ELF-1 (cell line): ENCODE results near the gene ZNF804A.
"Not testable (repeated sequence)": the region's sequence is repeated elsewhere in the genome, so short reads cannot be mapped to it uniquely, and the experiment has no call there.

ENCODE experiments used
- DNase-seq: peaks from one replicate; pipeline ENCODE4 v3.0.0-alpha.2; 2016; ENCODE audit warnings: low read depth, low spot score

ZNF804A gene

DNA sequence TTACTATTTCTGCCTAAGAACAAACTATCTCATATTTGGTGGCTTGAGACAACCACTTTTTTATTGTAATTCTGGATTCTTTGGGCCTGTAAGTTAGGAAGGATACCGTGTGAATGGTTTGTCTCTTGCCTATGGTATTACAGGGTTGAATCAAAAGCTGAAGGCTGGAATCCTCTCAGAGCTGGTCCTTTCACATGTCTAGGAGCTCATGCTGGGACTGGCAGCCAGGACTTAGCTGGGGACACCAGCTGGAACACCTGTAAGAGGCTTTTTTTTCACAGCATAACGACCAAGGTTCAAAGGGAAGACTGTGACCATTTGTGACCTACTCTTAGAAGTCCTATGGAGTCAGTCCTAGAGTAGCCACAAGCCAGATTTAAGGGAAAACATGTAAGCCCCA, 226.3 kb downstream of the ZNF804A start:
- no peak for DNase-seq

DNA sequence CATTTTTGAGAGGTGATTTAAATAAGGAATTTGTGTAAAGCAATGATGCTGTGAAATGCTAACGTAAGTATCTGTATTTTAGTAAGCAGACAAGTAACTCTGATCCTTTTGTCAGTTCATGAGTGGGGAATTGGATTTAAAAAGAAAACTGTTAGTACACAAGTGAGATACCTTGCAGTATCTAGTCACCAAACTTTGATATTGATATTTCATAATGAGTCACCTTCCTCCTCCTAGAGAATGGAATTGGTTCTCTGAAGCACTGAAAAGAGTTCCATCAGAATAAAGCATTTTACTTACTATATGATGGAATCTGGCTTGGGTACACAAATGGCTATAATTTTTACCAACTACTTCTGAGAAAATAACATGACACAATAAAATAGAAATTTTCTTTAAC, 232.2 kb downstream of the ZNF804A start:
- no peak for DNase-seq

DNA sequence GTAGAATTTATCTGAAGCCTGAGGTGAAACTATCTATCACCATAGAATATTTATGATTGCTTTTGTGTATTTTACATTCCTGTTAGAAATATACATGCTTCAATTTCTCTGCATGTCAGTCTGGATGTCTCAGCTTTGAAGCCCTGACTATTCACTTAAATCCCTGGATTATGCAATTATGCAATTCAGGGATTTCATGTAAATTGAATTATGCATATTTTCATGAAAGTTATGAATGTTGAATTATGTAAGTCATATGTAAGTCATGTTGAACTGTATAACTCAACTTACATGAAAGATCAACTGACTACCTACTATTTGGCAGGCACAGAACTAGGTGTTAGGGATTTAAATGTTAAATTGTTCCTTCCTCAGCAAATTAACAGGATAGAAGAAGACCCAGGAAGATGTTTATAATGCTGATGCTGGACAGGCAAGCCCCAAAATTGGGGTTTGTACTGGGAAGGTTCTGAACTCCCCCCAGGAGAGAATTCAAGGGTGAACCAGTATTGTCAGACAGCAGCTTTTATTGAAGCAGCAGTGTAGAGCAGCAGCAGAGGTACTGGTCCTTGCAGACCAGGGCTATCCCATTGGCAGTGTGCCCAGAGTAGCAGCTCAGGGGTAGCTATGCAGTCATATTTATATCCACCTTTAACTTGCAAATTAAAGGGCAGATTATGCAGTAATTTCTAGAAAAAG, 236.5 kb downstream of the ZNF804A start:
- DNase-seq: no peak

DNA sequence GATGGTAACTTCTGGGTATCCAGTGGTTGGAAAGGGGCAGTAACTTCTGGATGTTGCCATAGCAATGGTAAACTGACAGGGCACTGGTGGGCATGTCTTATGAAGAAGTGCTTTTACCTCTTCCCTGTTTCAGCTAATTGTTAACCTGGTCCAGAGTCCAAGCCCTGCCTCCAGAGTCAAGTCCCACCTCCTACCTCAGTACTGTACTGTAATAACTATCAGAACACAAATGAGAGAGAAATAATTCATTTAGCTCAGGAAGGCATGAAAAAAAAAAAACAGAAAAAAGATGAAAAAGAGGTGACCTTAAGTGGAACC, 237.0 kb downstream of the ZNF804A start:
- no peak for DNase-seq

DNA sequence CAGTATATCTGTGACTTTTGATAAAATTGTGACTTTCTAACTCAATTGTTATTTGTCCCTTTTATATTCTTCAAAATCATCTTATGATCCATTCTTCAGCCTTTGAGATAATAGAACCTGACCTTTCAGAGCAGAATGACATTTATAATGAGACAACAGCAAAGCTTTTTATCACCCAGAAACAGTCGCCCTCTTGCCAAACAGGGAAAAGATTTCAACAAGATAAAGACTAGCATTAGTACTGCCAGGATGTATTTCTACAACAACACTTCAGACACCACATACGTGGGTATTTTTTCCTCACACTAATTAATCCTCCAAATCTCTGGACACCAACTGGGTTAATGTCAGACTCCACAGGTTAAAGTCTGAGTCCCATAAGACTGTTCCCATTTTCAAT, 249.0 kb downstream of the ZNF804A start:
- DNase-seq: no peak

DNA sequence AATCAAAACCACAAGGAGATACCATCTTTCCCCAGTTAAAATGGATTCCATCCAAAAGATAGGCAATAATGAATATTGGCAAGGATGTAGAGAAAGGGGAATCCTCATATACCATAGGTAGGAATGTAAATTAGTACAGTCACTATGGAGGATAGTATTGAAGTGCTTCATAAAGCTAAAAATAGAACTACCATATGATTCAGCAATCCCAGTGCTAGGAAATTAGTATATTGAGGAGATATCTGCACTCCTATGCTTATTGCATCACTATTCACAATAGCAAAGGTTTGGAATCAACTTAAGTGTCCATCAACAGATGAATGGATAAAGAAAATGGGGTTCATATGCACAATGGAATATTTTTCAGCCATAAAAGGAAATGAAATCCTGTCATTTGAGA, 251.2 kb downstream of the ZNF804A start:
- DNase-seq: no peak

DNA sequence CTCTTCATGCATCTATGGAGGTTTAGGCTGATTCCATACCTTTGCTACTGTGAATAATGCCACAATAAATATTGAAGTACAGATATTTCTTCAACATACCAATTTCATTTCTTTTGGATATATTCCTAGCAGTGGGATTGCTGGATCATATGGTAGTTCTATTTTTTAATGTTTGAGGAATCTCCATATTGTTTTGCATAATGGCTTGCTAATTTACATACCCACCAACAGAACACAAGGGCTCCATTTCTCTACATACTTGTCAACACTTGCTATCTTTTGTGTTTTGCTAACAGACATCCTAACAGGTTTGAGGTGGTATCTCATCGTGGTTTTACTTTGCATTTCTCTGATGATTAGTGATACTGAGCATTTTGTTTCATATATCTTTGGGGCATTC, 253.2 kb downstream of the ZNF804A start:
- no peak for DNase-seq

DNA sequence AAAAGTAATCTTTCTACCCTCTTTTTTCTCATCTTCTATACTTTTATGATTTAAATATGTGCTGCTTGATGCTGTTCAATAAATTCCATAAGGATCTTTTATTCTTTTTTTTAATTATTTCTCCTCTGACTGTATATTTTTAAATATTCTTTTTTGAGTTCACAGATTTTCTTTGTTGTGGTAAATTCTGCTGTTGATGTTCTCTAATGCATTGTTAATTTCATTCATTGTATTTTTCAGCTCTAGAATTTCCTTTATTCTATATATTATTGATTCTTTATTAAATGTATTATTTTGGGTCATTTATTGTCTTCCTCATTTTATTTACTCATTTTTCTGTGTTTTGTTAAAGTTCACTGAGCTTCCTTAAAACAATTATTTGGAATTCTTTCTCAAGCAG, 260.9 kb downstream of the ZNF804A start:
- no peak for DNase-seq

DNA sequence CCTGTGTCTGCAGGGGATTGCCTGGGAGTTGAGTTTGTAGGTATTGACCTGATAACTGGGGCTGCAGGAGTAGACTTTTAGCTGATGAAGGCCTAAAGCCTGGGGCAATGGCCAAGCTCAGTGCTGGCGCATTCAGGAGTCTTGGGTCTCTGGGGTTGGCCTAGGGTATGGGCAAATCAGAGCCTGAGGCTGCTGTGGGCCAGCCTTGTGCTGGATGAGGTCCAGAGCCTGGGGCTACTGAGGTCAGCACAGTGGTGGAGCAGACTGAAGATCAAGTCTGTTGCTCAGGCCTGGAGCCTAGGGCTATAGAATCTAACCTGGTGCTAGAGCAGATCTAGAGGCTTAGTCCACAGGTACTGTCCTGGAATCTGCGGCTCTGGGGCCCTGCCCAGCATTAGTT, 262.4 kb downstream of the ZNF804A start:
- no peak for DNase-seq

DNA sequence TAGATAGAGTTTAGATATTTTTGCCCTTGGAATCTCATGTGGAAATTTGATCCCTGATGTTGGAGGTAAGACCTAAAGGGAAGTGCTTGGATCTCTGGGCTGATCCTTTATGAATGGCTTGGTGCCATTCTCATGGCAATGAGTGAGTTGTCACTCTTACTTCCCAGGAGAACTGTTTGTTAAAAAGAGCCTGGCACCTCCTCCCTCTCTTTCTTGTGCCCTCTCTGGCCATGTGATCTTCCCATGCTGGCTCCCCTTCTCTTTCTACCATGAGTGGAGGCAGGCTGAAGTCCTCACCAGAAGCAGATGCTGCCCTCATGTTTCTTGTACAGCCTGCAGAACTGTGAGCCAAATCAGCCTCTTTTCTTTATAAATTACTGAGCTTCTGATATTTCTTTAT, 276.9 kb downstream of the ZNF804A start:
- DNase-seq: peak; percentile 6

DNA sequence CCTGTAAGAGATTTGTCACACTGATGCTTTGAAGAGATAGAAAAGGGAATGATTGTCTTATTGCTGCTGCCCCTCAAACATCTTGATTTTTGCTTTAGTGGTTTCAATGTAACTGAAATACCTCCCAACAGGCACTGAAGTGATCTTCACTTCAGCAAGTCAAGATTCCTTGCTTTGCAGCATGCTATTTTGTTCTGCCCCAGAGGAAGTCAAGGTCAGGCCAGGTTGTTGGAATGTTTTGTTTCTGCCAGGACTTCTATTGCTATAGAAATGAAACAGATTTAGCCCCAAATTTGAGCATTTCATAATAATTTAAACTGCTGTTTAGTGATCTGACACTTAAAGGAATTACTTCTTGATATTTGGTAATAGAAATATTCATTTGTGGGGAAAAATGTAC, 277.6 kb downstream of the ZNF804A start:
- DNase-seq: no peak

DNA sequence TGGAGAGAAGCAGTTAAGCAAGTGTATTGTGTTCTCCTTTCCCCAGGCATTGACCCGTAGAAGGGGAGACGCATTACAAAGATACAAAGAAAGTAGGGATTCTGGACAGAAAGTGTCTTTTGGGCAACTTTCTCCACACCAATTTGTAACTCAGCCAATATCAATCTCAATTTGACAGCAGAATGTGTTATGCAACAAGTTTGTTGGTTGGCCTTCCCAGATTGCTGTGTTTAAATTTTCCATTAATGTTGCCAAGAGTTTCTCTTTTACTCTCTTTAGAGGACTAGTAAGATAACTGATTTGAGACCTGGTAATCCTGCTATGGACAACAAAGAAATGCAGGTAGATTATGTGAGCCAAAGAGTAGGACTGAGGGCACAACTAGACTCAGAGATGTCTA, 279.6 kb downstream of the ZNF804A start:
- no peak for DNase-seq

DNA sequence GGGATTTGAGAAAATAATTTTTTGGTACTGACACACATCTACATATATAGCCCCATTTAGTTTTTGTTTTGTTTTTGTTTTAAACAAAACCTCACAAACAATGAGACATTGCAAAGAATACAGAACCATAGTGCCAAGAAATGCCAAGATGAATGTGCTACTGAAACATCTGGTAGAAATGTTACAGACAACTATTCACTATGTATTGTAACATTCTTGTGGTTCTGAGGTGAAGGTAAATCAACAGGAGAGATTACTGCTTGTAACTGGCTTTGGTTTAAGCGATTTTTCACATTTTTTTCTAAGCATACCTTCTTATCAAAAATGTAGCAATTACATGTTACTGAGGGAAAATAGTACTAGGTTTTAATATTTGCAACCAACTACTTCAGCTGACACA, 281.3 kb downstream of the ZNF804A start:
- DNase-seq: no peak

DNA sequence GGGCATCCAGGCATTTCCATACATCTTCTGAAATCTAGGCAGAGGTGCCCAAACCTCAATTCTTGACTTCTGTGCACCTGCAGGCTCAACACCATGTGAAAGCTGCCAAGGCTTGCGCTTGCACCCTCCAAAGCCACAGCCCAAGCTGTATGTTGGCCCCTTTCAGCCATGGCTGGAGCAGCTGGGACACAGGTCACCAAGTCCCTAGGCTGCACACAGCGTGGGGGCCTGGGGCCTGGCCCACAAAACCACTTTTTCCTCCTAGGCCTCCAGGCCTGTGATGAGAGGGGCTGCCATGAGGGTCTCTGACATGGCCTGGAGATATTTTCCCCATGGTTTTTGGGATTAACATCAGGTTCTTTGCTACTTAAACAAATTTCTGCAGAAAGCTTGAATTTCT, 288.3 kb downstream of the ZNF804A start:
- DNase-seq: not testable (repeated sequence)

DNA sequence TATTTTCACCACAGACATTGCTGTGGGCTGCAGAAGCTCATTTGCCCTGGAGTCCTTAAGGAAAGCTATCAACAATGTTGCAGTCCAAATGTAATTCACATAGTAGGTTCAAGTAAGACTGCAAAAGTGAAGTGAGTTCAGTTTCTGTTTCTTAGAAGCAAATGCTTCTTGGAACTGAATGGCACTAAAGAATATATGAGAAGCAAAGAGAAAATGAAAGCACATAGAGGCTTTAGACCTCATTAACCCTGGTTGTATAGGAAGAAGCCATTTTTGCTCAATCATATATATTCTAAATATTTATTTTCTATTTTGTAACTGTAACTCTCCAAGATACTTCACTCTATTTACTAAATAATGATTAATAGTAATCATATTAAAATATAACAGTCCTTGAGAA, 292.0 kb downstream of the ZNF804A start:
- DNase-seq: no peak

DNA sequence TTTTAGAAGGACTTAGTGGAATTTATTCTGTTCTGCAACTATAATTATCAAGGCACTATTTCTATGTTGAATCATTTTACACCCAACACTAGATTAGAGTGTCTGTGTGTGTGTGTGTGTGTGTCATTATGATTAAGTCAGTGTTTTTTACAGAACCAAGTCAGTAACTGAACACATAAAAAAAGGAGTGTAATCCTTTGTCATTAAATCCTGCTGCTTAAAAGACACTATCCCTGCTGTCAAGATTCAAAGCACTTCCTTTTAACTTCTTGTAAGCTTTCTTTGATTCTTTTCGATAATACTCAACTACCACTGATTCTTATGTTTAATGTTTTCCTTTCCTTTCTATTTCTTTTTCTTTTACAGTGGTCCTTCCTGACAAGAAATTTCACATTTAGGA, 306.7 kb downstream of the ZNF804A start:
- no peak for DNase-seq

DNA sequence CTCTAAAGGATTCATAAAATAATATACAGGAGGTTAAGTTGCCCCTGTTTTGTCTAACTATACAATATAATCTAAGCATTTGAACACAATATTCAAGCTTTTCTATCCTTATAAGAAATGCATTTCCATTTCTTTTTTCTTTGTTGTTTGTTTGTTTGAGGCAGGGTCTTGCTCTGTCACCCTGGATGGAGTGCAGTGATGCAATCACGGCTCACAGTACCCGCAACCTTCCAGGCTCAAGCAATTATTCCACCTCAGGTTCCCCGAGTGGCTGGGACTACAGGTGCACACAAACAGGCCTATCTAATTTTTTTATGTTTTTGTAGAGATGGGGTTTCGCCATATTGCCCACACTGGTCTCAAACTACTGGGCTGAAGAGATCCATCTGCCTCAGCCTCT, 307.8 kb downstream of the ZNF804A start:
- no peak for DNase-seq

DNA sequence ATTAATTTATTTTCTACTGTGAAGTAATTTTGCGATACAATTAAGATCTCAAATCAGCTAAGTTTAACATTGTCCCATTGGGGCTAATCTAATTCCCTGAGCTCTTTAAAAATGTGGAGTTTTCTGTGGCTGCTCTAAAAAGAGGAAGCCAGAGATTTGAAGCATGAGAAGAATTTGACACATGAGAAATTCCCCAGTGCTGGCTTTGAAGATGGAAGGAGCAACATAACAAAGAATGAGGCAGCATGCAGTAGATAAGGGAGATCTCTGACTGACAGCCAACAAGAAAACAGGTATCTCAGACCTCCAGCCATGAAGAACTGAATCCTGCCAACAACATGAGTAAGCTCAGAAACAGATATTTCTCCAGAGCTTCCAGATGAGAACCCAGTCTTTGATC, 308.4 kb downstream of the ZNF804A start:
- peak; percentile 32 for DNase-seq

DNA sequence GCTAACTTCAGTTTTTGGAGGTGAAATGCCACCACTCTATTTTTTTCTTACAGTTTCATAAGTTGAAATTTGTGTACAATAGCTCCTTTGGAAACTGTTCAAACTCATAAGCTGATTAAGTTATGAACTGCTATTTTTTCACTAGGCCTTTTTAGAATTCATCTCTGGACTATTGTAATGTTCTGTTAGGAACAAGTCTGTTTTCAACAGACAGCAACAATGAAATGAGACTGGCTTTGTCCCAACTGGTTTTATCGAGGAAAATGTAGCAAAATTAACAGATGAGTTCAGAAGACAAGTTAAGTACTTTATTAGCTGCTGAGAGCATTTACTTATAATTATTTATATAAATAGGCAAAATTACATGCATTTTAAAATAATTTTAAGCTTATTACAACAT, 310.6 kb downstream of the ZNF804A start:
- DNase-seq: no peak

DNA sequence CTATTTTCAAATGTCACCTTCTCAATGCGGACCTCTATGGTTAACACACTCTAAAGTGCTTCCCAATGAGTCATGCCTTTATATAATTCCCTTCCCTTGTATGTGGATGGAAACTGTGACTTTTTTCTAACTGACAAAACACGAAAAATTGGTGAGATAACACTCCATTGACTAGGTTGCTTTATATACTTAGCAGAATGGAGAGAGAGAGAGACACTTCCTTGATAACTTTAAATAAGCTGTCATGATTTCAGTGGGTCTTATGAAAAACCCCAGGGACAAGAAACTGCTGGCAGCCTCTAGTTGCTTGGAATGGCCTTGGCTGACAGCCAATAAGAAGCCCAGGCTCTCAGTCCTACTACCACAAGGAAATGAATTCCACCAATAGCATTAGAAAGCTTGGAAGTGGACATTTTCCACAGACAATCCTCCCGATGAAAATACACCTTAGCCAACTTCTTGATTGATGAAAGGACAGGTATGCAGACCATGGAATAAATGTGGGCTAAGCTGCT, 322.2 kb downstream of the ZNF804A start:
- DNase-seq: no peak

DNA sequence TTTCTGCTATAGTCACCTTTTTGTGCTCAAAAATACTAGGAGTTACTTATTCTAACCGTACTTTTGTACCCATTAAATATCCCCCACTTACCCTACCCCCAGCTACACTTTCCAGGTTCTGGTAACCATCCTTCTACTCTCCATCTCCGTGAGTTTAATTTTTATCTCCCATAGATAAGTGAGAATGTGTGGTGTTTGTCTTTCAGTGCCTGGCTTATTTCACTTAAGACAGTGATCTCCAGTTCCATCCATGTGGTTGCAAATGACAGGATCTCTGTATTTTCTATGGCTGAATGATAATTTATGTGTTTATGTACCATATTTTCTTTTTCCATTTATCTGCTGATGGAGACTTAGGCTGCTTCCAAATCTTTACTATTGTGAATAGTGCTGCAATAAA, 323.3 kb downstream of the ZNF804A start:
- DNase-seq: no peak

DNA sequence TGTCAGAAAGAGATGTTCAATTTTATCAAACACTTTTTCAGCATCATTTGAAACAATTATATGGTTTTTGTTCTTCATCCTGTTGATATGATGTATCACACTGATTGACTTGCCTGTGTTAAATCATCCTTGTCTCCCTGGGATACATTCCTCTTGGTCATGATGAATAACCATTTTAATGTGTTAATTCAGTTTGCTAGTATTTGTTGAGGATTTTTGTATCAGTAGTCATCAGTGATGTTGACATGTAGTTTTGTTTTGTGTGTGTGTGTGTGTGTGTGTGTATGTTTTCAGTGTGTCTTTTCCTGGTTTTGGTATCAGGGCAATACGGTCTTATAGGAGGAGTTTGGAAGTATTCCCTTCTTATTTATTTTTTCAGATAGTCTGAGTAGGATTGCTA, 325.4 kb downstream of the ZNF804A start:
- no peak for DNase-seq

DNA sequence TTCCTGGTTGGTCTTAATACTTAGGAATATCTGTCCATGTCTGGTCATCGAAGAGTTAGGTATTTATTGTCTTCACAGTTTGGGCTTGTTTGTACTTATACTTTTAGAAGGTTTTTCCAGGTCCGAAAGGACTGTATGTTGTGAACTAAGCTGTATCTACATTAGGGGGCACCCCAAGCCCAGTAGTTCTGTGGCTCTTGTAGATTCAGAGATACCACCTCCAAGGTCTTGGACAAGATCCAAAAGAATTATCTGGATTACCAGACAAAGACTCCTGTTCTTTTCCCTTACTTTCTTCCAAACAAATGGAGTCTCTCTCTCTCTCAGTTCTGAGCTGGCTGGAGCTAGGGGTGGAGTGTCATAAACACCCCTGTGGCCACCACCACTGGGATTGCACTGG, 328.7 kb downstream of the ZNF804A start:
- no peak for DNase-seq

DNA sequence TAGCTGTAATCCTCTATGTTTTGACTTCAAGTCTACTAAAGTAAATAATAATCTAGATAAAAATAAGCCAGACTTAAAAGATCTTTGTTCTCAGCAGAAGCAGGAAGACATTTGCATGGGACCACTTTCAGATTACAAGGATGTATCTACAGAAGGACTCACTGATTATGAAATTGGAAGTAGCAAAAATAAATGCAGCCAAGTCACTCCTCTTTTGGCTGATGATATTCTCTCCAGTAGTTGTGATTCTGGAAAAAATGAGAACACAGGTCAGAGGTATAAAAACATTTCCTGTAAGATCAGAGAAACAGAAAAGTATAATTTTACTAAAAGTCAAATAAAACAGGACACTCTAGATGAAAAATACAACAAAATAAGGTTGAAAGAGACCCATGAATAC, 338.4 kb downstream of the ZNF804A start:
- DNase-seq: no peak
